Activated CD4-positive, CD25-positive, alpha-beta regulatory T cell treated with anti-CD3 and anti-CD28 coated beads, Interleukin-2, amount 50 U/mL, for 24 hours (primary cell): ENCODE results near the gene OR52B6.
"Not testable (repeated sequence)": the region's sequence is repeated elsewhere in the genome, so short reads cannot be mapped to it uniquely, and the experiment has no call there.

Experiments used
- ATAC-seq, 2 donors: fragments of 150-1000 bp; cut with Tn5 transposase; one replicate each; pipeline ENCODE4 v1.10.0; 2021; ENCODE audit warnings: mild to moderate bottlenecking in 1 of 2, moderate library complexity in 1 of 2

The OR52B6 gene, protein sequence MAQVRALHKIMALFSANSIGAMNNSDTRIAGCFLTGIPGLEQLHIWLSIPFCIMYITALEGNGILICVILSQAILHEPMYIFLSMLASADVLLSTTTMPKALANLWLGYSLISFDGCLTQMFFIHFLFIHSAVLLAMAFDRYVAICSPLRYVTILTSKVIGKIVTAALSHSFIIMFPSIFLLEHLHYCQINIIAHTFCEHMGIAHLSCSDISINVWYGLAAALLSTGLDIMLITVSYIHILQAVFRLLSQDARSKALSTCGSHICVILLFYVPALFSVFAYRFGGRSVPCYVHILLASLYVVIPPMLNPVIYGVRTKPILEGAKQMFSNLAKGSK

DNA sequence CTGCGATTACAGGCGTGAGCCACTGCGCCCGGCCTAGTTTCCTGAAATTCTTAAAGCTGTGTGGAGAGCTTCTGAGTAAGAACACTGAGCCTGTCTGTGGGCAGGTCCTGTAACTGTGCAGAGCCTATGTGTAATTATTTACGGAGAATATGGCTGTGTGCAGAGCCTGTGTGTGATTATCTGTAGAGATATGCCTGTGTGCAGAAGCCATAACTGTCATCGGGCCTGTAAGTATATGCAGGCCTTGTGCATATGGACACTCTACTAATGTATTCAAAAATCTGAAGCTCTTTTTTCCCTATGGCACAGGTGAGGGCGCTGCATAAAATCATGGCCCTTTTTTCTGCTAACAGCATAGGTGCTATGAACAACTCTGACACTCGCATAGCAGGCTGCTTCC, at the start of gene OR52B6:
OR52B6 (plus strand) TSS at position 301 of the 400 bp plus-strand sequence; CDS start at position 301, 0 bp downstream.
- ATAC-seq = no peak

DNA sequence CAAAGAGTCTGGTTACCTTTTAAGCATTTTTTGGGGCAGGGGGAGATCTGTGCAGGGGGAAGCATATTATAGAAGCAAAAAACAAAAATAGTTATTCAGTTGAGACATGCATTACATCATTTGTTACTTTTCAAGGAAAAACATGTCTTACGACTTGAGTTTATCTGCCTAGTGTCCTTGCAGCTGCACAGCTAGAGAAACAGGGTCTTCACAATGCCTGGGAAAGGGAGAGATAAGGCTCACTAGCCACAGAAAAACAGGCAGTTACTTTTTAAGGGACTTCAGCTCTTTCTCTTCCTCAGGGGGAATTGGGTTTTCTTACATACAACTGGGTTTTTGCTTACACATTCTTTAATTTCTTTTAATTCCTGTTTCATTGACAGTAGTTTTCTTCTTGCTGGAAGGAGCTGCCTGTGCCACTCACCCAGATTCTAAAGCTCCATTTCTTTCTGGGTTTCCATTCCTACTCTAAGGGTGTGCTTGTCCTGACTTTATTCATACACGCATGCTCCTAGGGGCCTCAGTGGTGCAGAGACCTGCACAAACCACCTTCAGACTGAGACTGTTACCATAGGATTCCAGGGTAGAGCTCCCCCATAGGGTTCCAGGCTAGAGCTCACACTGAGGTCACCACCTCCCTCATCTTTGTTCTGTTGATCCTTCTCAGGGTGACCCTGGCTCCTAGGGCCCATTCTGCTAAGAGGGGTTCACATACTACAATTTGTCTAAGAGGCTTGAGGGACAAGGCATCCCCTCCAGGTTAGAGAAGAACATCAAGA, 49.4 kb upstream of the OR52B6 start:
- no peak for ATAC-seq

DNA sequence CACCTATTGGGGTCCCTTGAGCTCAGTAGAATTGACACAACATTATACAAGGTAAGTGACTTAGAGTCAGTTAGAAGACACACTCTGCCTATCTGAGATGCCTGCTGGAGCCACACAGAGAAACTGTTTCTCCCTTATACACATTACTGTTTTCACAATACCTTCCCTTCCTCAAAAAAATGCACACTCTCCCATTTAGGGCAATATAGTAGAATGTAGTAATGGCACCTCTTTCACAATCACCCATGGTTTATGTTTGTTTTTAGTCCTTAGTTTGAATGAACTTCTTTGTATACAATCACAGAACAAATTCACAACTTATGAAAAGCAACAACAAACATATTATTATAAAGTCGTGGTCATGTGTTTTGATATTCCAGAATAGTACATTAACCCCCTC, 46.6 kb upstream of the OR52B6 start:
- ATAC-seq = no peak

DNA sequence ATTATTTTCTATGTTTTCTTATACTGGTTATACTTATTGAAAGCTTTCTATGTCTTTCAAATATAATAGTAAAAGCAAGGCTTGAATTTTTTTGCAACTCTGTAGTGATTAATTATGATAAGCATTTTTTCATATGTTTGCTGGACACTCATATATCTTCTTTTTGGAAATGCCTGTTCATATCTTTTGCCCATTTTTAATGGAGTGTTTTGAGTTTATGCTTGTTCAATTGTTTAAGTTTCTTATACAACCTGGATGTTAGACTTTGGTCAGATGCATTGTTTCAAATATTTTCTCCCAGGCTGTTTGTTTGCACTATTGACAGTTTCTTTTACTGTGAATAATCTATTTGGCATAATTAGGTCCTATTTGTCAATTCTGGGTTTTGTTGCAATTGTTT, 44.2 kb upstream of the OR52B6 start:
- ATAC-seq = no peak

DNA sequence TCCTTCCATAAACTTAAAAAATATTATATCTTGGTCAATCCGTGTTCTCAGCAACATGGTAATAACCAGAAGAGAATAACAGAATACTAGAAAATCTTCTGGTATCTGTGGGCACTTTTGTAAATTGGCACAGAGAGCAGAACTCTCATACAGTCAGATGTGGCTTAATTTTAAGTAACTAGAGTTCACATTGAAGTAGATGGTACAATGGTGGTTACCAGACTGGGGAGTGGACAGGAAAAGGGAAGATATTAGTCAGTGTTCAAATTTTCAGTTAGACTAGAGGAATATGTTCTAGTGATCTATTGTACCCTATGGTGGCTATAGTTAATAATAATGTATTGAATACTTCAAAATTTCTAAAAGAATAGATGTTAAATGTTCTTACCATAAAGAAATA, 39.2 kb upstream of the OR52B6 start:
- no peak for ATAC-seq

DNA sequence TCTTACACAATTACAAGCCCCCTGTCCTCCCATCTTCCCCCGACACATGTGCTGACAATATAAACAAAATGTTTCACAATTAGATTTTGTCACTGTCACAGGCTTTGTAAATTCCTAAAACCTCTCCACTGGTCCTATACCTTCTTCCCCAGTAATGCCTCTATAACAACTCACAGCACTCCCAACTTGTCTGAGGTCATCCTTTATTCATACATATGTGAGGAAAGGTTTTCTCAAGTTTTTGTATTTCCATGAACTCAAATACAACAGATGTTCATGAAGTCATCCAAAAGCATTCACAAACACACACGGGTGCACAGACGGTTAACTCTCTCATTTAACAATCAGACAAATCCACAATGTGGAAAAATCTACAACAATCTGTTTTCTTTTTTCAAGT, 34.2 kb upstream of the OR52B6 start:
- no peak for ATAC-seq

DNA sequence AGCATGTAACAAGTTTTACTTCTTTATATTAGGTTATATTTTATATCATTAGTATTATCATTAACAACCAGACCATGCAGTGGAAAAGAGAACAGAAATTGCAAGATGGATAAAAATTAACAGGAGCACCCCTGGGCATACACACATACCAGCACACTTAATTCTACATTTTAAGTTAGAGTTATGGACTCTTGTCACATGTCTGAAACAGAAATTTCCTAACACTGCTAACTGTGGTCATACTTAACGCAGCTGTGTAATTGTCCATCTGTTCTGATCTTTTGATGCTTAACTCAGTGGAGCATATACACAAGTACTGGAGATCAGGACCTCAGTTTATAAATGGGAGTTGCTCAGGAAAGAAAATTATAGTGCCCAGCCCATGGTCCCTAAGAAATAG, 32.7 kb upstream of the OR52B6 start:
- ATAC-seq = no peak

DNA sequence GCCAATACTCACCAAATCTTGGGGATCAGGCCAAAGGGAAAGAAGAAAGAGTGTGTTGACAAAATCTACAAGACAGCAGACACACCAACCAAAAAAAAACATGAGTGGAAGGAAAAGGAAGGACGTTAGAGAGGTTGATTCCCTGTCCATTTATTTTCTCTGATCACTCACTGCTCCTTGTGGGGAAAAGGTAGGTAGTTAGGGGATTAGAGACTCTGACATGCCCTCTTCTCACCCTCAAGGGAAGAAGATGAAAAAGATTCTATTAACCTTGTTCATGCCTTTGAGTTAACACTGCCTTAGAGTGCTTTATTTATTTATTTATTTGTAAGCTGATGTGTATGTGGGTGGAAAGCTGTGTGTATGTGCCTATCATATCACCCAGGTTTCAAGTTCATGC, 32.2 kb upstream of the OR52B6 start, which contains the start of gene OR52H1:
OR52H1 (minus strand) TSS at position 101 of the 400 bp plus-strand sequence. CDS start 3,035 bp downstream, outside the sequence.
- ATAC-seq = no peak

DNA sequence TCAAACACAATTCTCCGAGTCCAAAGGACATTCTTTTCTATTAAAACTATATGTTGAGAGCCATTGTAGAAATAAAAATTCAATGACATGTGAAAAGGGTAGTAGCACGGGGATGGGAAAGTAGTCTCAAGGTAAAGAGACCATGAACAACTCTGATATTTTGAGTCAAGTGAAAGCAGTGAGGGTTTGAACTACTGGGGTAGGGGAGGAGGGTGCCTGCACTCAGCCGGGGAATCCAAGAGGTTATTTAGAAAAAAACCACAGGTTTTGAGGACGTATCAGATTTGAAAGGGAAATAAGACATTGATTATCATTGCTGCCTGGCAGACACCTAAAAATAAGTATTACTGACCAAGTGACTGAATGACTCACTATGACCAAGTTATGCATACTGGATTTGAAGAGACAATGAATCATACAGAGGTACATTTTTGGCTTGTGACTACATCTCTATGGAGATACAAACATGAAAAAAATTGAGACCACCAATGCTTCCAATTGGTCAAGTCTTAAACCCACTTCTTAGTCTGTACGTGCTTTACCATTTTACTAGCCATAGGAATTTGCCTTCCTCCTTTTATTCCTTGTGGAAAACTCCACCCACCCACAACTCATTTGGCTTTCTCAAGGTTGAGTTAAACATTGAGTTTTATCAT, 30.1 kb upstream of the OR52B6 start:
- peak in 1 of 2 donors; percentile 20 for ATAC-seq

DNA sequence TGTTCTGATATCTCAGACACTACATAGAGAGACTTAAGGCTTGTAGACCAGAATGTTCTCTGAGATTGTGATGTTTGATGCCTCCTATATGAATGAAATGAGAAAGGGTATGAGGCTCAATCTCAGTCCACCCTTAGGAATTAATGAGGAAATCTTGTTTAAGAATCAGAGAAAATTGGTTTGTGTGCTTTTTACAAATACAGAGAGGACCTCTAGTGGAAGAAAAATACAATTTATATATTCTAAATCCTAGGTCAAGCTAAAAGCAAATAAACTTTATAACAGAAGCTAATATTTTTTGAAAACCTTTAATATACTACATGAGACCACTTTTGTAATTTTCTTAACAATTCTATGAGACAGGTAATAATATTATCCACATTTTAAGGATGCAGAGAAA, 27.3 kb upstream of the OR52B6 start:
- ATAC-seq = no peak

DNA sequence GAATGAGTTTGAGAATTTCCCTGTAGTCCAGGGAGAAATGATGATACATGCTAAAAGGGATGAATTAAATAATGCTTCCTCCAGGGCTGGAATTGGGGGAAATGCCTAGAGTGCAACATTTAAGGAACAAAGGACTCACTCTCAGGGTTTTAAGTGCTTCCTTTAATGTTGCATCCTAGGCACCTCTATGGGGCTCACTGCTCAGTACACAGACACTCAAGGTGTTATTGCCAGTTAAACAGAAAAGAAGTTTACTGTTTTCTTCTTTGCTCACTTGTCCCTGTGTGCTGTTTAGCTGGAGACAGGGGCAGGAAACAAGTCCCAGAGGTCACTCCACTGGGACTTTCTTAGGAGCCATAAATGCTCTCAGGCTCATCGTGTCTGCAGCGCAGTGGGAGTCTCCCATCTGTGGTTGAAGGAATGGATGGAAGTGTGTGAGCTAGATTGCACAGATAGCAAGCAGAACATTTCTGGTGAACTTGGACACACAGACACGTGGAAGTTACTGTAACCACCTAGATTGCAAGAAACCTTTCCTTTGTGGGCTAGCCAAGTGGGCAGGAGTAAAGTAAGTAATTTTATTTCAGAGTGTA, 24.0 kb upstream of the OR52B6 start:
- ATAC-seq = no peak

DNA sequence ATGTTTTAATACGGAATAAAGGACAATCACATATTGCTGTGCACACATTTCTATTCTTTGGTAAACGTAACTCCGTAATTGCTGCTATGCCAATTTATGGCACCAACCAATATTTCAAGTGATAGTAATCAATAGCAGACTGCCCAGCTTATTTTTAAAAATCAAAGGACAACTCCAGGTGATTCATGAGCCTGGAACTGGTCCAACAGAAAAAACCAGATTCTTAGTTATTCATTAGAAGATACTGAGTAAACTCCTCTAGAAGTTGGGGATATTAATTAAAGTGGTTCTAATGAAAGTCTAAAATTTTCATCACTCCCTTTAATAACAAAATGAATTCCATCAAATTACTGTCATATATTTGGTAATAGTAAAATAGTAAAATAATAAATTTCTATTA, 22.9 kb upstream of the OR52B6 start:
- ATAC-seq = no peak

DNA sequence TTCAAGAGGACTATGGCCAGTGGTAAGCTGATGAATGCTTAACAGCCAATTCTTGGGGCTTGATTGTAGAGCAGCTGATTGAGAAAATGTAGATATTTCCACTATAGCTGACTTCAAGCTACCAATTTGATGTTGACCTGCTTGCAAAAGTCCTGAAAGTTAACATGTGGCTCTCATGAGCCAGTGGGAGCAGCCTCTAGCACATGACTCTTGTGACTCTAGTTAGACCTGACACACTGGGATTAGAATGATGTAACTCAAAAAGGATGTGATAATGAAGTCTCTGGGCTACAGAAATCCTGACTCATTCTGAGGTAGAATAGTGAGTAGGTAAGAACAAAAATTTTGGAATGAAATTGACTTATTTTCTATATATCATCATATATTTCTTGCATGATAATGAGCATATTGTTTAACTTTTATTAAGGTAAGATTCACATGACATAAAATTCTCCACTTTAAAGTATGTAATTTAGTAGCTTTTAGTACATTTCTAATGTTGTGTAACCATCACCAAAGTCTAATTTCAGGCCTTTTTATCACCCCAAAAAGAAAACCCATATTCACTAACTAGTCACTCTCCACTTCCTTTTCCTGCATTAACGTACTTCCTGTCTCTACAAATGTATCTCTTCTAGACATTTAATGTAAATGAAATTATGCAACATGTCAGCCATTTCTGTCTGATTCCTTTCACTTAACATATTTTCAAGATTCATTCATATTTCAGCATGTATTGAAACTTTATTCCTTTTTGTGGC, 16.2 kb upstream of the OR52B6 start:
- peak in 1 of 2 donors; percentile 27 for ATAC-seq

DNA sequence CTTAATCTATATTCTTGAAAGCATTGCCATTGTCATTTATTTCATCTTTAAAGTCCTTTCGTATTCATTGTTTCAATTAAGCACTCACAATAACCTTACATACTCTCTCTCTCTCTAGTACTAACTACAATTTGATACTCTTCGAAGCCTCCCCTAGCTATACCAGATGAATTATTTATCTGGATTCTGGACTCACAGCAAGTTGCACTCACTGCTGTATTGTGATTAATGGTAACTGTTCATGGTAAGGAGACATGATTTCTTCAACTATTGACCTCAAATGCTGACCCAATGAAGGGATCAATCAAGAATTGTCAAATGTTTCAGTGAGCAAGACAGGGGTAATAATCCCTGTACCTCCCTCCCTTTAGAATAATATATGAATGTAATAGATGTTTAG, 6.0 kb upstream of the OR52B6 start:
- ATAC-seq = no peak

DNA sequence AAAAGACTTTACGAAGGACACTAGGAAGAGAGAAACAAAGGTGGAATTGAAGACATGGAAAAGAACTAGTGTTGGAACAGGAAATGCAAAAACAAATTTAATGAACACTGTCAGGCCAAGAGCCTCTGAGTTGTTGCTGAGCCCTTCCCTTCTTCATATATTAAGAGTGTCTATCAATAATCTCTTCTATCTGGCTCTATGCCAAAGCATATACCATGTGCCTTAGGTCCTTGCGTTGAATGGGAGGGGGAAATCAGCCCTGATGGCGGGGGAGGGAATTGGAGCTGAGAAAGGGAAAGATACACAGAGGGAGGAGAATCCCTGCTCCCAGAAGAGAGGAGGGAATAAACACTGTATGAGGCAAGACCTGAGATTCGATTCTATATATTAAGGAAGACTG, 5.5 kb upstream of the OR52B6 start:
- no peak for ATAC-seq

DNA sequence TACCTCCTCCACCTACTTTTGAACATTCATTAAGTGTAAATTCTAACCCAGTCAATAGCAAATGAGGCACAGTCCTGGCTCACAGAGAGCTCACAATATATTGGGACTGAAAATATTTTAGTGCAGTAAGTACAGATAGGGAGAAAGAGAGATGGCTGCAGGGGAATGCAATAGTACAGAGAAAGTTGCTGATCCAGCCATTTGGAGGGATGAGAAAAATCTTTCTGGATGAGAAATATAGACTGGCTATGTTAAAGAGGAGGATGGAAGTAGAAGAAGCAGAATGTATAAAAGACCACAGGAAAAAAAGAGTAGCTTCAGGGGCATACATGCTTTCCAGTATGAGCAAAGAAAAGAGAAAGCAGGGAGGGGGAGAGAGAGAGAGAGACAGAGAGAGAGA, 3.6 kb upstream of the OR52B6 start:
- no peak for ATAC-seq

DNA sequence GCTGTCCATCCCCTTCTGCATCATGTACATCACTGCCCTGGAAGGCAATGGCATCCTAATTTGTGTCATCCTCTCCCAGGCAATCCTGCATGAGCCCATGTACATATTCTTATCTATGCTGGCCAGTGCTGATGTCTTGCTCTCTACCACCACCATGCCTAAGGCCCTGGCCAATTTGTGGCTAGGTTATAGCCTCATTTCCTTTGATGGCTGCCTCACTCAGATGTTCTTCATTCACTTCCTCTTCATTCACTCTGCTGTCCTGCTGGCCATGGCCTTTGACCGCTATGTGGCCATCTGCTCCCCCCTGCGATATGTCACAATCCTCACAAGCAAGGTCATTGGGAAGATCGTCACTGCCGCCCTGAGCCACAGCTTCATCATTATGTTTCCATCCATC, 337 bp downstream of the OR52B6 start:
- ATAC-seq = no peak

DNA sequence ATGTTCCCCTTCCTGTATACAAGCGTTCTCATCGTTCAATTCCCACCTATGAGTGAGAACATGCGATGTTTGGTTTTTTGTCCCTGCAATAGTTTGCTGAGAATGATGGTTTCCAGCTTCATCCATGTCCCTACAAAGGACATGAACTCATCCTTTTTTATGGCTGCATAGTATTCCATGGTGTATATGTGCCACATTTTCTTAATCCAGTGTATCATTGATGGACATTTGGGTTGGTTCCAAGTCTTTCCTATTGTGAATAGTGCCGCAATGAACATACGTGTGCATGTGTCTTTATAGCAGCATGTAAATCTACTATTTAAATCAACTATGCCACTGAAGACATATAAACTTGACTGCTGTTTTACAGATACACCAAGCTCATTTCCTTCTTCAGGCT, 3.8 kb downstream of the OR52B6 start:
- ATAC-seq = not testable (repeated sequence)

DNA sequence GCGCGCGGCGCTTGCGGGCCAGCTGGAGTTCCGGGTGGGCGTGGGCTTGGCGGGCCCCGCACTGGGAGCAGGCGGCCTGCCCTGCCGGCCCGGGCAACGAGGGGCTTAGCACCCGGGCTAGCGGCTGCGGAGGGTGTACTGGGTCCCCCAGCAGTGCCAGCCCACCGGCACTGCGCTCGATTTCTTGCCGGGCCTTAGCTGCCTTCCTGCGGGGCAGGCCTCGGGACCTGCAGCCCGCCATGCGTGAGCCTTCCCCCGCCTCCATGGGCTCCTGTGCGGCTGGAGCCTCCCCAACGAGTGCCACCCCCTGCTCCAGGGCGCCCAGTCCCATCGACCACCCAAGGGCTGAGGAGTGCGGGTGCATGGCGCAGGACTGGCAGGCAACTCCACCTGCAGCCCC, 9.2 kb downstream of the OR52B6 start:
- not testable (repeated sequence) for ATAC-seq

DNA sequence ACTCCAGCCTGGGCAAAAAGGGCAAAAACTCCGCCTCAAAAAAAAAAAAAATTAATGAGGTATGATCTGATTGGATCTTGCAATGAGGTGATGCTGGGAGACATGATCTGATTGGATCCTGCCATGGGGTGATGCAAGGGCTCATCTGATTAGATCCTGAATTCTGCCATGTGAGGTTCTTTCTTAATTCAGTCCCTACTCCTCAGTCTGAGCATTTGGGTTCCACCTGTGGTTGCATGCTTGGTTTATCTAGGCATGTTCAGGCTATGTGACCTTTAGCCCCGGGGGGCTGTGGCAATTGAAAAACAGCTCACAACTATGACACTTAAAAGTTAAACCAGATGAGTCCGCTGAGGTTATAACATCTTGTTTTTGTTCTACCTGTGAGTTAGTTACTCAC, 10.9 kb downstream of the OR52B6 start:
- no peak for ATAC-seq

DNA sequence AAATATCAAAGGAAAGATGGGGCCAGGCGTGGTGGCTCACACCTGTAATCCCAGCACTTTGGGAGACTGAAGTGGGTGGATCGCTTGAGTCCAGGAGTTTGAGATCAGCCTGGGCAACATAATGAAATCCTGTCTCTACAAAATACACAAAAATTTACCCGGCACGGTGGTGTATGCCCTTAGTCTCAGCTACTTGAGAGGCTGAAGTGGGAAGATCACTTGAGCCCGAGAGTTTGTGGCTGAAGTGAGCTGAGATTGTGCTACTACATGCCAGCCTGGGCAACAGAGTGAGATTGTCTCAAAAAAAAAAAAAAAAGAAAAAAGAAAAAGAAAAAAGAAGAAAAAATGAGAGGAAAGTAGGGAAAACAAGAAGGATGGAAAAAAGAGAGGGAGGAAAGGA, 11.9 kb downstream of the OR52B6 start:
- ATAC-seq = no peak

DNA sequence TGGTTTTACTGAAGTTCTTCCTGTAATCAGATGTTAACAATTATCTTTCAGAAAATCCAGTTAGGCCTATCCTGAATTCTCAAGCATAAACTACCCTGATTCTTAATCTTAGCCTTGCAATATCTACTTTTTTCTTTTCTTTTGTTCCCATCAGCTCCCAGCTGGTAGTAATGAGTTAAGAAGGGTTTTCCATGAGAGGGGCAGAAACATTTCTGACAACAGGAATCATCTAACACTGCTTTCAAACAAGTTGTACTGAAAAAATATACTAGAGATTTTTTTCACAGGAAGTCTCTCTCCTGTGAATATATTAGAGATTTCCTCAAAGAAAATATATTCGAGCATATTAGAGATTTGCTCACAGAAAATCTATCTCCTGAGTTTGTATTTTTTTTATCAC, 12.5 kb downstream of the OR52B6 start:
- no peak for ATAC-seq
